ENCODE data around the gene FAM180B.

Gene FAM180B

DNA sequence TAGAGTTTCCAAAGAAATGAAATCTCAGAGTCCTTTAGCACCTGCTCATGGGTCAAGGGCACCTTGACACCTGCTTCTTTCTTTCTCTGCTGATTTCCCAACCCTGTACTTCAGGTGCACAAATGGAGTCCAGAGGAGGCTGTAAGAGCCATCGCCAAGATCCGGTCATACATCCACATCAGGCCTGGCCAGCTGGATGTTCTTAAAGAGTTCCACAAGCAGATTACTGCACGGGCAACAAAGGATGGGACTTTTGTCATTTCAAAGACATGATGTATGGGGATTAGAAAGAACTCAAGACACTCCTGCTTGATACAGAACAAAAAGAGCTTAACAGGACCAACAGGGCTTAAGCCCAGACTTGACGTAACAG is 15.1 kb upstream of the FAM180B start:
- H3K4me3 ChIP-seq (ENCODE audit: low read depth, low read length): no peak overlapping the region
- TF ChIP-seq, protein P1, sequence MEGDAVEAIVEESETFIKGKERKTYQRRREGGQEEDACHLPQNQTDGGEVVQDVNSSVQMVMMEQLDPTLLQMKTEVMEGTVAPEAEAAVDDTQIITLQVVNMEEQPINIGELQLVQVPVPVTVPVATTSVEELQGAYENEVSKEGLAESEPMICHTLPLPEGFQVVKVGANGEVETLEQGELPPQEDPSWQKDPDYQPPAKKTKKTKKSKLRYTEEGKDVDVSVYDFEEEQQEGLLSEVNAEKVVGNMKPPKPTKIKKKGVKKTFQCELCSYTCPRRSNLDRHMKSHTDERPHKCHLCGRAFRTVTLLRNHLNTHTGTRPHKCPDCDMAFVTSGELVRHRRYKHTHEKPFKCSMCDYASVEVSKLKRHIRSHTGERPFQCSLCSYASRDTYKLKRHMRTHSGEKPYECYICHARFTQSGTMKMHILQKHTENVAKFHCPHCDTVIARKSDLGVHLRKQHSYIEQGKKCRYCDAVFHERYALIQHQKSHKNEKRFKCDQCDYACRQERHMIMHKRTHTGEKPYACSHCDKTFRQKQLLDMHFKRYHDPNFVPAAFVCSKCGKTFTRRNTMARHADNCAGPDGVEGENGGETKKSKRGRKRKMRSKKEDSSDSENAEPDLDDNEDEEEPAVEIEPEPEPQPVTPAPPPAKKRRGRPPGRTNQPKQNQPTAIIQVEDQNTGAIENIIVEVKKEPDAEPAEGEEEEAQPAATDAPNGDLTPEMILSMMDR (IDR thresholded peaks at IDR 0.05; ENCODE audit: borderline replicate concordance, insufficient read depth, low read depth, low read length): no peak

DNA sequence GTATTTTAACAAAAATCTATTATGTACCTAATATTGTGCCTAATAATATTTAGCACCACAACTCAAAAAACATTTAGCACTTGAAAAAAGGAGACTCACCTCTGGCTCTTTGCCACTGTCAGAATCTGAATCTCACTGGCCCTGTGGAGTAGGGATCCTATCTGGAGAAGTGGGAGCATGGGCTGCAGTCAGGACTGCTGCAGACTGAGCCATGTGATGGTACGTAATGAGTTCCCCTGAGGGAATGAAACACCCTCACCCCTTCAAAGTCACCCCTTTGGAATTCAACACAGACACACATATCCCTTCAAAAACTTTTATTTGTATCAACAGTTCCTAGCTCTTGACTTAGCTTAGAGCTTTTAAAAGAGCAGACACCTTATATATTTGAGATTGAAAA is 14.6 kb upstream of the FAM180B start:
- TF ChIP-seq, protein P1 (IDR thresholded peaks at IDR 0.05; ENCODE audit: borderline replicate concordance, insufficient read depth, low read depth, low read length): no peak
- no peak overlapping the region for H3K4me3 ChIP-seq (ENCODE audit: low read depth, low read length)

- no peak overlapping the region for H3K4me3 ChIP-seq (ENCODE audit: low read depth, low read length)
These were observed 13.7 kb upstream of the FAM180B start for GRCh38 chr11:47572715-47573255.

DNA sequence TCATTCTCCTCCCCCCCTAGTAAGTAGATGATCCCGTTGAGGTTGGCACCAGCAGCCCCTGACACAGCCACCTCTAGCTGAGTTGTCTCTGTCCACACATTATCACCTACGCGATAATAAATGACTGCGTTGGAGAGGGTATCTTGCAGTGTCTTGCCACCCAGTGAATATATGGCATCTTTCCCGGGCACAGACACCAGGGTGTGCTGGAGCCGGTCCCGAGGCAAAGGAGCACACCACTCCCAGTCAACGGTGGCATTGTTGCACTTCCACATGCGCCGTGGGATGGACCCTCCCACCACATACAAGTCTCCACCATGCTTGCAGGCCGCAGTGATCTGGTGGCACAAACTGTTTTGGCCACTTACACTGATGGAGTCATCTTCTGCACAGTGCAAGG is 13.2 kb upstream of the FAM180B start:
- no peak overlapping the region for H3K4me3 ChIP-seq (ENCODE audit: low read depth, low read length)
- TF ChIP-seq, protein P1 (IDR thresholded peaks at IDR 0.05; ENCODE audit: borderline replicate concordance, insufficient read depth, low read depth, low read length): no peak

More at GRCh38 chr11:47572715-47573255, 13.7 kb upstream of the FAM180B start:
- TF ChIP-seq, protein P1 (IDR thresholded peaks at IDR 0.05; ENCODE audit: borderline replicate concordance, insufficient read depth, low read depth, low read length): no peak

DNA sequence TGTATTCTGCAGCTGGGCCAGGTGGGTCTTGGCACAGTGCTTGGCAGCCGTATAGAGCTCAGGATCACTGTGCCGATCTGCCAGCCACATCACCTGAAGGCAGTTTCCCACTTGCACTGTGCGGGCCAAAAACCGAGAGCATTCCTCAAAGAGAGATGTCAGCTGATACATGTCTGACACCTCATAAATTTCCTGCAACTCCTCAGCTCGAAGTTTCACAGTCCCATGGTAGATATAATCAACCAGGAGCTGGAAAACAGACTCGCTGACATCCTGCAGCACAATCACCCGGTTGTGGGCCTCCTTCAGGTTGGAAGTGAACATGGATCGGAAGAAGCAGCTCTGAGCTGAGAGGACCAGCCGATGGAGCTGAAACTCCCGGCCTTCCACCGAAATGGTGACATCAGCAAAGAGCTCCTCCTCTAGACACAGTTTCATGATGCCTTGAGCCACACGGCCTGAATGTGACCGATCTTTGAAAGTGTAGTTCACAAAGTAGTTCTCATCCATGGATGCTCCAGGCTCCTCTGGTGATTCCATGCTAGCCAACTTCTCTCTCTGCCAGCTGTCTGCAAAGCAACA is 8.9 kb upstream of the FAM180B start:
- TF ChIP-seq, protein P1 (IDR thresholded peaks at IDR 0.05; ENCODE audit: borderline replicate concordance, insufficient read depth, low read depth, low read length): no peak
- H3K4me3 ChIP-seq (ENCODE audit: low read depth, low read length): no peak overlapping the region

- H3K4me3 ChIP-seq (ENCODE audit: low read depth, low read length): peak within 1 kb of the TSS; percentile 99
- TF ChIP-seq, protein P1 (IDR thresholded peaks at IDR 0.05; ENCODE audit: borderline replicate concordance, insufficient read depth, low read depth, low read length): no peak
These were observed 7.7 kb upstream of the FAM180B start, which contains the start of the genes KBTBD4 and NDUFS3 for GRCh38 chr11:47578524-47579494. Gene KBTBD4 (minus strand): TSS chr11:47578970. CDS start chr11:47578951, 19 bp downstream. Gene NDUFS3 (plus strand): TSS chr11:47579074. CDS start chr11:47579092, 18 bp downstream.

Data from GM12875 (cell line).